Thyroid gland (tissue), 4 donors: ENCODE results near the gene FOXN4. TPM values are rescaled to one million over a fixed set of nuclear protein-coding genes. Genes with fewer than 3 reads are reported as not detected.

Source experiments
- DNase-seq, 2 donors: peaks; one replicate each; pipeline ENCODE4 v3.0.0-alpha.2; 2019
- H3K27ac ChIP-seq, 3 donors: fragments of 200-600 bp; sonication (generic); 1 replicate in 2 of 3; 2 replicates in 1 of 3; pipeline ENCODE4 v1.5.1; 2016 to 2019; ENCODE audit warnings: mild to moderate bottlenecking in 1 of 3, moderate library complexity in 1 of 3
- H3K27me3 ChIP-seq: fragments of 200-600 bp; sonication (generic); one replicate; pipeline ENCODE4 v1.5.1; 2019
- H3K36me3 ChIP-seq, 2 donors: fragments of 200-600 bp; sonication (generic); one replicate each; pipeline ENCODE4 v1.5.1; 2016 to 2019
- H3K4me1 ChIP-seq, 2 donors: fragments of 200-600 bp; sonication (generic); one replicate each; pipeline ENCODE4 v1.5.1; 2017 to 2019
- H3K4me3 ChIP-seq, 3 donors: fragments of 200-600 bp; sonication (generic); replicated peaks in 1 of 3; 1 replicate in 2 of 3; 2 replicates in 1 of 3; pipeline ENCODE4 v1.5.1; 2016; ENCODE audit warnings: mild to moderate bottlenecking in 1 of 3
- H3K9me3 ChIP-seq: fragments of 200-600 bp; sonication (generic); one replicate; pipeline ENCODE4 v1.5.1; 2017
- CTCF ChIP-seq, 6 experiments: fragments of 200-600 bp in 3 of 6; fragments of 450-650 bp in 3 of 6; sonication (generic) in 3 of 6; IDR thresholded peaks; one replicate each; pipeline ENCODE4 v1.5.1; 2016 to 2019; ENCODE audit warnings: antibody characterized with exemption in 6 of 6, mild to moderate bottlenecking in 2 of 6, inconsistent platforms in 1 of 6, moderate library complexity in 1 of 6
- POLR2A ChIP-seq, 2 donors: fragments of 450-650 bp; IDR thresholded peaks; one replicate each; pipeline ENCODE4 v1.6.1; 2017; ENCODE audit warnings: antibody characterized with exemption in 2 of 2, mild to moderate bottlenecking in 2 of 2, moderate library complexity in 1 of 2
- WGBS, 2 donors: methylation state at CpG; one replicate each; pipeline ENCODE4 v1.1.5; 2017; 5-methylcytosine and 5-hydroxymethylcytosine counted together
- intact Hi-C: fragments of 100-400 bp; cut with DNase I; formaldehyde crosslinking; loops from one replicate; pipeline ENCODE4 v1.15.1; 2023
- total RNA-seq, 4 donors: library from RNA; depleted of rRNA; stranded (reverse); fragments of >200 nt; gene quantifications; one replicate each; pipeline ENCODE4 v1.2.3, GENCODE V29; 2016

FOXN4 gene
- total RNA-seq, 4 donors from 2014 or later: not detected

GRCh38 chr12:109256011-109256410 is 53.1 kb downstream of the FOXN4 start:
- intact Hi-C loops: no loop called here
- peaks cover 73 to 74% of the 10 kb centered on the region in 2 donors for H3K36me3 ChIP-seq
- peaks cover 0 to under 1% of the 10 kb centered on the region in 2 donors for H3K4me1 ChIP-seq
- no peak for TF ChIP-seq POLR2A (IDR thresholded peaks at IDR 0.05)
- TF ChIP-seq CTCF (IDR thresholded peaks at IDR 0.05): no peak
- no peak for DNase-seq
- no peak overlapping the region for H3K4me3 ChIP-seq
- WGBS, 2 donors: 94 to 95% methylated on average over 8 of the region's 8 CpGs
- no peaks in the 10 kb centered on the region for H3K9me3 ChIP-seq
- no peaks in the 10 kb centered on the region for H3K27me3 ChIP-seq
- no peak overlapping the region for H3K27ac ChIP-seq

GRCh38 chr12:109255377-109255776 is 53.7 kb downstream of the FOXN4 start:
- Histone ChIP-seq H3K27ac (no peak overlapping the region), H3K4me3 (no peak overlapping the region), H3K36me3 (peaks cover 67 to 74% of the 10 kb centered on the region in 2 donors), H3K9me3 (no peaks in the 10 kb centered on the region), H3K4me1 (peaks cover 0 to 7% of the 10 kb centered on the region in 2 donors), H3K27me3 (no peaks in the 10 kb centered on the region)
- WGBS, 2 donors: 86 to 93% methylated on average over 5 of the region's 5 CpGs
- intact Hi-C loops: no loop called here
- TF ChIP-seq POLR2A (IDR thresholded peaks at IDR 0.05): no peak
- no peak for TF ChIP-seq CTCF (IDR thresholded peaks at IDR 0.05)
- no peak for DNase-seq

GRCh38 chr12:109253913-109254544 is 55.1 kb downstream of the FOXN4 start:
- Histone ChIP-seq H3K27me3 (no peaks in the 10 kb centered on the region), H3K4me3 (no peak overlapping the region), H3K9me3 (no peaks in the 10 kb centered on the region), H3K36me3 (peaks cover 56 to 61% of the 10 kb centered on the region in 2 donors), H3K27ac (no peak overlapping the region), H3K4me1 (peaks cover 0 to 8% of the 10 kb centered on the region in 2 donors)
- WGBS, 2 donors: 95 to 98% methylated on average over 7 of the region's 7 CpGs
- TF ChIP-seq CTCF (IDR thresholded peaks at IDR 0.05): no peak
- no peak for TF ChIP-seq POLR2A (IDR thresholded peaks at IDR 0.05)
- intact Hi-C loops: no loop called here
- DNase-seq: no peak

- Histone ChIP-seq H3K4me1 (peaks cover 0 to 8% of the 10 kb centered on the region in 2 donors), H3K36me3 (peaks cover 49 to 59% of the 10 kb centered on the region in 2 donors), H3K9me3 (no peaks in the 10 kb centered on the region), H3K27ac (no peak overlapping the region), H3K4me3 (no peak overlapping the region), H3K27me3 (no peaks in the 10 kb centered on the region)
- intact Hi-C loops: no loop called here
- no peak for TF ChIP-seq CTCF (IDR thresholded peaks at IDR 0.05)
- WGBS, 2 donors: 93 to 94% methylated on average over 4 of the region's 4 CpGs
- no peak for DNase-seq
These were observed 56.3 kb downstream of the FOXN4 start for GRCh38 chr12:109252799-109253198.

GRCh38 chr12:109250523-109250922 is 58.6 kb downstream of the FOXN4 start:
- no peak for DNase-seq
- no peaks in the 10 kb centered on the region for H3K27me3 ChIP-seq
- H3K4me3 ChIP-seq: no peak overlapping the region
- H3K4me1 ChIP-seq: peaks cover 0 to 8% of the 10 kb centered on the region in 2 donors
- H3K9me3 ChIP-seq: no peaks in the 10 kb centered on the region
- intact Hi-C loops: no loop called here
- no peak for TF ChIP-seq CTCF (IDR thresholded peaks at IDR 0.05)
- no peak for TF ChIP-seq POLR2A (IDR thresholded peaks at IDR 0.05)
- 57 to 73% methylated on average over 1 of the region's 1 CpG for WGBS, 2 donors
- no peak overlapping the region for H3K27ac ChIP-seq
- peaks cover 58 to 61% of the 10 kb centered on the region in 2 donors for H3K36me3 ChIP-seq
